Endothelial cell of umbilical vein (primary cell): ENCODE measurements around the gene SYT11. TPM values are rescaled to one million over a fixed set of nuclear protein-coding genes. Genes with fewer than 3 reads are reported as not detected.

ENCODE experiments used
- BruUV-seq: library from RNA; stranded (reverse); fragments of 400-500 nt; replicated peaks from 2 replicates; lab custom pipeline; 2021; lab: Mats Ljungman, UMichigan
- CTCF ChIA-PET: fragments of 300-600, 350-600 bp; sonication (Branson Sonifier 250); formaldehyde crosslinking; loops from one replicate; lab custom pipeline; 2021; ENCODE audit warnings: antibody characterized with exemption, inconsistent platforms; lab: Charles Lee
- POLR2A ChIA-PET: fragments of 300-600, 350-600 bp; sonication (Branson Sonifier 250); formaldehyde crosslinking; loops from one replicate; lab custom pipeline; 2021; ENCODE audit warnings: antibody characterized with exemption, inconsistent platforms; lab: Charles Lee
- DNase-seq: peaks from one replicate; pipeline ENCODE4 v3.0.0-alpha.2; 2011; ENCODE audit warnings: low read depth, low spot score
- FAIRE-seq: peaks from 2 replicates; lab custom pipeline; 2011; peaks lifted over from hg19 to GRCh38; lab: Jason Lieb, UNC
- H2AFZ ChIP-seq: 2 replicates; pipeline ENCODE4 v1.6.0; 2012; ENCODE audit warnings: low read depth, low read length, control low read depth, inconsistent platforms
- H3K27ac ChIP-seq: 2 replicates; pipeline ENCODE4 v1.5.1; 2011; ENCODE audit warnings: low read depth, mild to moderate bottlenecking, control low read depth, low read length, moderate library complexity; ENCODE audit not compliant: insufficient read depth
- H3K27me3 ChIP-seq, 2 experiments: 2 replicates each; pipeline versions ENCODE4 v1.6.0 to v1.6.1; 2011; ENCODE audit warnings: low read length in 2 of 2, mixed read lengths in 1 of 2; ENCODE audit not compliant: control insufficient read depth in 2 of 2, insufficient read depth in 2 of 2
- H3K36me3 ChIP-seq, 2 experiments: 2 replicates in 1 of 2; 3 replicates in 1 of 2; pipeline ENCODE4 v1.5.1; 2011; ENCODE audit warnings: low read length in 2 of 2, mild to moderate bottlenecking in 1 of 2, moderate library complexity in 1 of 2; ENCODE audit not compliant: control insufficient read depth in 2 of 2, insufficient read depth in 2 of 2; ENCODE audit errors: extremely low read depth in 1 of 2
- H3K4me1 ChIP-seq: 3 replicates; pipeline ENCODE4 v1.5.1; 2011; ENCODE audit warnings: mild to moderate bottlenecking, low read length; ENCODE audit not compliant: control insufficient read depth, insufficient read depth; ENCODE audit errors: extremely low read depth
- H3K4me2 ChIP-seq: 2 replicates; pipeline ENCODE4 v1.6.1; 2011; ENCODE audit warnings: low read length, control low read depth, mixed read lengths; ENCODE audit not compliant: insufficient read depth
- H3K4me3 ChIP-seq, 3 experiments: fragments of 200-600 bp in 1 of 3; sonication (generic), shearing (Covaris generic) in 1 of 3; replicated peaks in 1 of 3; 2 replicates each; pipeline ENCODE4 v1.5.1; 2011 to 2016; ENCODE audit warnings: control low read depth in 3 of 3, low read length in 3 of 3, mild to moderate bottlenecking in 2 of 3, inconsistent platforms in 1 of 3, low read depth in 1 of 3, moderate library complexity in 1 of 3; ENCODE audit not compliant: insufficient read depth in 1 of 3
- H3K79me2 ChIP-seq: 2 replicates; pipeline ENCODE4 v1.6.0; 2012; ENCODE audit warnings: low read length, inconsistent platforms; ENCODE audit not compliant: control insufficient read depth, insufficient read depth
- H3K9ac ChIP-seq: replicated peaks from 2 replicates; pipeline ENCODE3; 2011; ENCODE audit warnings: low read length, control low read depth; ENCODE audit not compliant: insufficient read depth; ENCODE audit errors: extremely low read depth
- H3K9me1 ChIP-seq: replicated peaks from 3 replicates; pipeline ENCODE4 v1.6.0; 2011; ENCODE audit warnings: mild to moderate bottlenecking, low read length; ENCODE audit not compliant: control insufficient read depth, insufficient read depth; ENCODE audit errors: extremely low read depth
- H3K9me3 ChIP-seq: replicated peaks from 2 replicates; pipeline ENCODE4 v1.5.1; 2012; ENCODE audit warnings: low read length, inconsistent platforms; ENCODE audit not compliant: control insufficient read depth, insufficient read depth
- H4K20me1 ChIP-seq: replicated peaks from 2 replicates; pipeline ENCODE3; 2011; ENCODE audit warnings: mild to moderate bottlenecking, low read length; ENCODE audit not compliant: control insufficient read depth, insufficient read depth; ENCODE audit errors: extremely low read depth
- CTCF ChIP-seq, 2 donors: IDR thresholded peaks; 1 replicate in 1 of 2; 2 replicates in 1 of 2; pipeline ENCODE4 v1.5.1; 2011; ENCODE audit warnings: low read length in 2 of 2, mild to moderate bottlenecking in 2 of 2, moderate library complexity in 2 of 2, control low read depth in 1 of 2, inconsistent platforms in 1 of 2, low read depth in 1 of 2; ENCODE audit not compliant: insufficient read depth in 1 of 2; ENCODE audit errors: extremely low read depth in 1 of 2
- EZH2 ChIP-seq: IDR thresholded peaks from 2 replicates; pipeline ENCODE4 v1.6.1; 2012; ENCODE audit warnings: borderline replicate concordance, low read depth, mild to moderate bottlenecking, moderate library complexity, low read length, inconsistent platforms; ENCODE audit not compliant: severe bottlenecking
- FOS ChIP-seq: IDR thresholded peaks from 2 replicates; pipeline ENCODE4 v1.6.1; 2011; ENCODE audit warnings: mild to moderate bottlenecking, low read length, moderate library complexity, borderline replicate concordance; ENCODE audit not compliant: insufficient read depth
- GATA2 ChIP-seq: IDR thresholded peaks from 2 replicates; pipeline ENCODE4 v1.7.0; 2011; ENCODE audit warnings: low read depth, mild to moderate bottlenecking, moderate library complexity, mixed read lengths, low read length; ENCODE audit not compliant: insufficient read length, insufficient read depth
- JUN ChIP-seq: IDR thresholded peaks from 2 replicates; pipeline ENCODE4 v1.6.1; 2011; ENCODE audit warnings: borderline replicate concordance, low read depth; ENCODE audit not compliant: insufficient read length, insufficient read depth
- POLR2A ChIP-seq: IDR thresholded peaks from 2 replicates; pipeline ENCODE4 v1.6.1; 2012; ENCODE audit warnings: low read depth, mild to moderate bottlenecking, control low read depth, low read length
- POLR2AphosphoS5 ChIP-seq: IDR thresholded peaks from 2 replicates; pipeline ENCODE4 v1.6.1; 2012; ENCODE audit warnings: low read depth, mild to moderate bottlenecking, control low read depth, low read length, moderate library complexity; ENCODE audit not compliant: insufficient read depth
- dilution Hi-C: fragments of 300-500 bp; cut with MboI; formaldehyde crosslinking; loops from one replicate; pipeline ENCODE4 v1.15.0; 2019; ENCODE audit warnings: low sequenced_read_pairs; ENCODE audit not compliant: extremely low pct_ligation_motif_present
- intact Hi-C: fragments of 100-400 bp; cut with micrococcal nuclease; formaldehyde crosslinking; loops from one replicate; pipeline ENCODE4 v1.10.0; 2022
- polyA plus RNA-seq, 4 experiments: library from polyadenylated mRNA; depleted of rRNA in 3 of 4; stranded (reverse) in 3 of 4; unstranded in 1 of 4; fragments of >200 nt; gene quantifications; 2 replicates each; pipeline versions ENCODE4 v1.2.1 to v1.2.3, GENCODE V29; 2011 to 2012; ENCODE audit warnings: missing spikeins in 1 of 4
- small RNA-seq: library from RNA; depleted of rRNA; stranded (forward); fragments of <200 nt; gene quantifications from one replicate; pipeline ENCODE3, GENCODE V24; 2012; ENCODE audit warnings: low replicate concordance, low read depth; ENCODE audit not compliant: insufficient read depth, insufficient read length
- total RNA-seq: library from RNA; stranded (reverse); gene quantifications from 2 replicates; pipeline ENCODE4 v1.2.3, GENCODE V29; 2021

Gene SYT11
- total and polyA plus RNA-seq, 2 donors (not counting 3 experiments of a cell fraction or from before 2014, with no cell fraction given): 28.2 to 36.5 TPM

GRCh38 chr1:155934097-155934935 is 74.9 kb downstream of the SYT11 start, which contains the start of gene KHDC4:
Gene KHDC4, minus strand, starts transcription at chr1:155934413. Its CDS starts 40 bp downstream, at chr1:155934373.
- no peaks in the 10 kb centered on the region for H3K27me3 ChIP-seq
- BruUV-seq: no TSS peak
- H4K20me1 ChIP-seq: peaks cover 2% of the 10 kb centered on the region
- peaks cover 46% of the 10 kb centered on the region for H3K4me1 ChIP-seq
- CTCF ChIA-PET: interaction anchor here (1.2 to 6.7 kb wide), 8 partner anchors 12 to 132 kb away, joined by 3 to 57 read pairs (median 4); partner anchors contain the start of gene ARHGEF2
- peak within 1 kb of the TSS; percentile 60 for H3K27ac ChIP-seq
- H3K9ac ChIP-seq: peak within 1 kb of the TSS; percentile 84
- TF ChIP-seq EZH2 (no peak), JUN (no peak), POLR2AphosphoS5 (peak; percentile 89), GATA2 (no peak), POLR2A (peak; percentile 85), CTCF (IDR thresholded peaks at IDR 0.05; ENCODE audit: extremely low read depth in 1 of 2, insufficient read depth in 1 of 2, low read depth in 1 of 2, low read length in 2 of 2) (peak in 1 of 2 donors; percentile 10), FOS (no peak)
- peak within 1 kb of the TSS; percentile 32 for H2AFZ ChIP-seq
- FAIRE-seq: peak; percentile 98
- dilution Hi-C loops (no loop called here), intact Hi-C loops (loop anchor here (1.0 kb wide), 4 partner anchors 36 to 120 kb away; partner anchors contain the start of genes LAMTOR2 and SYT11)
- H3K9me1 ChIP-seq: no peaks in the 10 kb centered on the region
- POLR2A ChIA-PET: interaction anchor here (0.6 to 1.3 kb wide), 4 partner anchors 33 to 62 kb away, joined by 3 to 8 read pairs (median 3); no protein-coding TSS in a partner anchor
- peaks cover 4 to 9% of the 10 kb centered on the region in 2 experiments for H3K36me3 ChIP-seq
- no peaks in the 10 kb centered on the region for H3K9me3 ChIP-seq
- peak within 1 kb of the TSS; percentile 93 for H3K4me2 ChIP-seq
- DNase-seq: peak; percentile 100
- peaks cover 47% of the 10 kb centered on the region for H3K79me2 ChIP-seq
- peak within 1 kb of the TSS; percentile 38 to 97 (median 92) for H3K4me3 ChIP-seq

Small RNAs within 50 kb of the gene (small RNA-seq; reads per million reads assigned to genes)
- gene RF00015 (not detected), gene SCARNA4 (not detected), gene SNORA80E (15.5 reads per million, percentile 73 among the genes with 10 or more reads in this experiment)

Other genes with a start within 250 kb of the SYT11 start
- gene MSTO1, start 249.3 kb upstream of the SYT11 start, total RNA-seq: 51.9 and 52.5 TPM in 2 replicates
- gene MSTO1, start 249.3 kb upstream of the SYT11 start, polyA plus RNA-seq: 36.8 and 44.4 TPM in 2 replicates
- gene YY1AP1, start 170.8 kb upstream of the SYT11 start, total RNA-seq: 42.0 and 42.3 TPM in 2 replicates
- 46.4 and 46.9 TPM in 2 replicates for gene YY1AP1, start 170.8 kb upstream of the SYT11 start, polyA plus RNA-seq
- 98.9 and 104 TPM in 2 replicates for gene DAP3, start 170.5 kb upstream of the SYT11 start, total RNA-seq
- gene DAP3, start 170.5 kb upstream of the SYT11 start, polyA plus RNA-seq: 86.5 and 88.9 TPM in 2 replicates
- gene GON4L, start 2.4 kb upstream of the SYT11 start, total RNA-seq: 58.7 and 60.4 TPM in 2 replicates
- 29.5 and 30.5 TPM in 2 replicates for gene GON4L, start 2.4 kb upstream of the SYT11 start, polyA plus RNA-seq
- gene RIT1, start 51.8 kb downstream of the SYT11 start, total RNA-seq: 46.4 and 47.8 TPM in 2 replicates
- 52.0 and 65.5 TPM in 2 replicates for gene RIT1, start 51.8 kb downstream of the SYT11 start, polyA plus RNA-seq
- 54.1 and 55.6 TPM in 2 replicates for gene KHDC4, start 74.8 kb downstream of the SYT11 start, total RNA-seq
- gene KHDC4, start 74.8 kb downstream of the SYT11 start, polyA plus RNA-seq: 47.9 and 48.6 TPM in 2 replicates
- gene RXFP4, start 82.1 kb downstream of the SYT11 start, total RNA-seq: not detected in 2 replicates
- not detected in 2 replicates for gene RXFP4, start 82.1 kb downstream of the SYT11 start, polyA plus RNA-seq
- 110 and 118 TPM in 2 replicates for gene ARHGEF2, start 119.0 kb downstream of the SYT11 start, total RNA-seq
- 59.2 and 62.0 TPM in 2 replicates for gene ARHGEF2, start 119.0 kb downstream of the SYT11 start, polyA plus RNA-seq
- gene SSR2, start 161.4 kb downstream of the SYT11 start, total RNA-seq: 339 and 362 TPM in 2 replicates
- 1,337 and 1,787 TPM in 2 replicates for gene SSR2, start 161.4 kb downstream of the SYT11 start, polyA plus RNA-seq
- 48.1 and 50.8 TPM in 2 replicates for gene UBQLN4, start 194.2 kb downstream of the SYT11 start, total RNA-seq
- gene UBQLN4, start 194.2 kb downstream of the SYT11 start, polyA plus RNA-seq: 50.5 and 53.6 TPM in 2 replicates
- gene LAMTOR2, start 195.2 kb downstream of the SYT11 start, total RNA-seq: 77.7 and 80.3 TPM in 2 replicates
- gene LAMTOR2, start 195.2 kb downstream of the SYT11 start, polyA plus RNA-seq: 136 and 145 TPM in 2 replicates
- not detected in 2 replicates for gene RAB25, start 201.6 kb downstream of the SYT11 start, total RNA-seq
- gene RAB25, start 201.6 kb downstream of the SYT11 start, polyA plus RNA-seq: not detected in 2 replicates
- gene MEX3A, start 222.9 kb downstream of the SYT11 start, total RNA-seq: 23.6 and 26.6 TPM in 2 replicates
- 20.2 and 22.0 TPM in 2 replicates for gene MEX3A, start 222.9 kb downstream of the SYT11 start, polyA plus RNA-seq